B cell (primary cell): ENCODE results near the gene CACNA1D.

ENCODE experiments used
- CTCF ChIP-seq: fragments of 200-600 bp; IDR thresholded peaks from one replicate; pipeline ENCODE4 v1.8.0; 2022; ENCODE audit warnings: antibody characterized with exemption, mild to moderate bottlenecking
- EZH2 ChIP-seq: IDR thresholded peaks from 2 replicates; pipeline ENCODE4 v1.6.1; 2012; ENCODE audit warnings: borderline replicate concordance, low read depth, mild to moderate bottlenecking, moderate library complexity, low read length; ENCODE audit not compliant: insufficient read depth, poor library complexity, severe bottlenecking

- TF ChIP-seq CTCF (no peak), EZH2 (no peak)
These were observed 322.0 kb downstream of the CACNA1D start for GRCh38 chr3:53816425-53816824.
